Glomerular visceral epithelial cell (primary cell): ENCODE data around the gene SLC22A16.
"Not testable (repeated sequence)": the region's sequence is repeated elsewhere in the genome, so short reads cannot be mapped to it uniquely, and the experiment has no call there.

Source experiments
- DNase-seq: peaks from one replicate; pipeline ENCODE4 v3.0.0-alpha.2; 2016; ENCODE audit errors: extremely low spot score

SLC22A16 gene, protein sequence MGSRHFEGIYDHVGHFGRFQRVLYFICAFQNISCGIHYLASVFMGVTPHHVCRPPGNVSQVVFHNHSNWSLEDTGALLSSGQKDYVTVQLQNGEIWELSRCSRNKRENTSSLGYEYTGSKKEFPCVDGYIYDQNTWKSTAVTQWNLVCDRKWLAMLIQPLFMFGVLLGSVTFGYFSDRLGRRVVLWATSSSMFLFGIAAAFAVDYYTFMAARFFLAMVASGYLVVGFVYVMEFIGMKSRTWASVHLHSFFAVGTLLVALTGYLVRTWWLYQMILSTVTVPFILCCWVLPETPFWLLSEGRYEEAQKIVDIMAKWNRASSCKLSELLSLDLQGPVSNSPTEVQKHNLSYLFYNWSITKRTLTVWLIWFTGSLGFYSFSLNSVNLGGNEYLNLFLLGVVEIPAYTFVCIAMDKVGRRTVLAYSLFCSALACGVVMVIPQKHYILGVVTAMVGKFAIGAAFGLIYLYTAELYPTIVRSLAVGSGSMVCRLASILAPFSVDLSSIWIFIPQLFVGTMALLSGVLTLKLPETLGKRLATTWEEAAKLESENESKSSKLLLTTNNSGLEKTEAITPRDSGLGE

DNA sequence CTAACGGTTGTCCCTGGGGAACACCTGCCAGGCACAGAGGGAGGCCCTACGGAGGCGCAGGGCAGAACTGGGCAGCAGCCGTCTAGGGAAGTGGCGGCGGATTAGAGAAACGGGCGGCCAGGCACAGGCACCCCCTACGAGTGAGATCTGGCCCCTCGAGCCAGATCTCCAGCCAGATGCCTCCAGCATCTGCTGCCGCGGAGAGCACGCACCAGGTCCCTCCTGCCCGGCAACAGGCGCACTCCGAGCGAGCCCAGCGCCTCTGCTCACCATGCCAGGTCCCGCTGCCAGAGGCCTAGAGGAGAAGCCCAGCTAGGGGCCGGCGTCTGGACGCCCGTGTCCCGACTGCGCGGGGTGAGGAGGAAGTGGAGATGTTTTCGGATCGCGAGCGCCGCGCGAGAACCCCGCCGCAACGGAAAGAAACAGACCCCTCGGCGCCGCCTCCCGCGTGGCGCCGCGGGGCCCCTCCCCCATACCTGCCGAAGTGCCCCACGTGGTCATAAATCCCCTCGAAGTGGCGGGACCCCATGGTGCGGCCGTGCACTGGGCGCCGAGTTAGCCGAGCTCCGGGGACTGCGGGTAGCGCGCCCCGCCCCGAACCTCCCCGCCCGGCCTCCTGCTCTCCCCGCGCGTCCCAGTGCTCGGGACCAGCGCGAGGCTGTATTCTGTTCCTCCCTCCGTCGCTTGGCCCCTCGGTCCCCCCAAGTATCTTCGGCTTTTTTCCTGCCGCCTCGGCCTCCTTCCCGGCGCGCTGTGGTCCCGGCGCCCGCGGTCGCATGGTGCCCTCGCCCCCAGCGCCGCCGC lies at the start of gene SLC22A16:
TSS of gene SLC22A16 (minus strand) at position 568 of the 804 bp plus-strand sequence. CDS start at position 529, 39 bp downstream.
- DNase-seq, result no peak

DNA sequence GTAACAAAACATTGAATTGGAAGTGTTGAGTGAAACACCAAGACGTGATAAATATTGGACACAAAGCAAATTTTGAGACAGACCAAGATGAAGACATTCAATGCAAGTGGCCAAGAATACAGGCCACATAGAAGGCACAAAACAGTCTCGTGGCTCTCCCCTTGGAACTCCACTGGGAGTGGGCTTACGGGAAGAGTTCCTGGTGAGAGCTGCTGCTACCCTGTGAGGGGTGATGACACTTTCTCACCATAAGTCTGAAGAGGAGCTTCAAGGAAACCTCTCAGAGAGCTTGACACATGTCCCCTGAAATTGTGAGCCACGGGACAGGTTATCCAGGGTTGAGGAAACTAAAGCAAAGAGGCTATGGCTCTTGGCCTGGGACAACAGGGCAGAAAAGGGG lies 48.6 kb upstream of the SLC22A16 start:
- no peak for DNase-seq

- DNase-seq, result no peak
These were observed 47.9 kb upstream of the SLC22A16 start for GRCh38 chr6:110524305-110524704.

GRCh38 chr6:110523451-110524021 lies 47.1 kb upstream of the SLC22A16 start:
- DNase-seq, result no peak

GRCh38 chr6:110522427-110522826 lies 46.0 kb upstream of the SLC22A16 start:
- DNase-seq, result no peak

DNA sequence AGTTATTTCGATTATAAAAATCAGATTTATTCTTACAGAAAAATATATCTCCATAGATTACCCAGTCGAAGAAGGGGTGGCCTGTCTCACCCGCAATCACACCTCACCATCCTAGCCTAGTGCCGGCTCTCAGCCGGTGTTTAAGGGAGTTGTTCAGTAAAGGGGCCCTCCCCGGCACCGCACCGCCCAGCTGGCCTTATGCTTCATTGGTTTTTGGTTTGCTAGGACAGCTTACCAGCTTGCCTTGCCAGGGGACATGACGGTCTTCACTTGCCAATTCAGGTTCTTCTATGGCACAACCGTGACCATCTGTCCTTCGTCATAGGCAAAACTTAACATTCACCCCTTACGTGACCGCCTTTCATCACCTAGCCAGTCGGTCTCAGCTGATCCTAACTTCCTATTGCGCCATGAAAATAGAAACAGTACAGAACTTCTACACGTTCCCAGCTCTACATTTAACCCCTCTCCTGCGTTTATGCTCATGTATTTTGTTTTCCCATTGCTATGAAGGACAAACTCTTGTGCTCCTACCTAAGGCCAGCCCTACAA lies 44.7 kb upstream of the SLC22A16 start:
- DNase-seq, result no peak

DNA sequence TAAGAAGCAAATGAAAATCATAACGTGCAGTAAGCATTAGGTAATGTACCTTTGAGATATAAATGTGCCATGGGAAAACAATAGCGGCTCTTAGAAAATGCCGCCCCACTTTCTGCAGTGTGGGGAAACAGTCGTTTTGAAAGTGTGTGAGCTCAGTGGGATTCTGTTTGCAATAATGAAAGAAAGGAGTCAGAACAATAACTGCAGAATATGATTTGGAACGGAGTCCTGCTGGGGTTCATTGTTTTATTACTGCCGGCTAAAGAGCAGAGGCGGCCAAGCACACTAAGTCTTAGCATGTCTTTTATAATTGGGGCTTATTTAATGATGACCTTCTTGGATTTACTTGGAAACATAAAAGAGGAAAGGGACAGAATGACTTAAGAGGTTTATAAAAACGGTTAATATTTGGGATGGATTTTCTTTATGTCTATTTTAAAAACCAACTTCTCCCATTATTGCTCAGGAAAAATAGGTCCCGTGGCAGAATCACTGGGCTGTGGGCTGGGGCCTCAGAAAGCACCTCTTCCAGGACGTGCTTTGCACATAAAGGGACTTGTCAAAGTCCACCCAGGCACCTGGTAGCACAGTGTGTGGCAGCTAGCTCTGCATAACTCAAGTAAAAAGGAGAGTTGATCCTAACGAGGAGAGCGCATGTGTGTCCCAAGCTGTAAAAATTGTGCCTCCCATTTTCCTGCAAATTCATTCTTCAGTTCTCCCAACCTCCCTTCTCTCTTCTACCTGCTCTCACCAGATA lies 44.0 kb upstream of the SLC22A16 start:
- no peak for DNase-seq

- no peak for DNase-seq
These were observed 41.3 kb upstream of the SLC22A16 start for GRCh38 chr6:110517601-110518281.

GRCh38 chr6:110517034-110517433 lies 40.6 kb upstream of the SLC22A16 start:
- DNase-seq, result no peak

GRCh38 chr6:110514818-110515217 lies 38.4 kb upstream of the SLC22A16 start:
- no peak for DNase-seq

DNA sequence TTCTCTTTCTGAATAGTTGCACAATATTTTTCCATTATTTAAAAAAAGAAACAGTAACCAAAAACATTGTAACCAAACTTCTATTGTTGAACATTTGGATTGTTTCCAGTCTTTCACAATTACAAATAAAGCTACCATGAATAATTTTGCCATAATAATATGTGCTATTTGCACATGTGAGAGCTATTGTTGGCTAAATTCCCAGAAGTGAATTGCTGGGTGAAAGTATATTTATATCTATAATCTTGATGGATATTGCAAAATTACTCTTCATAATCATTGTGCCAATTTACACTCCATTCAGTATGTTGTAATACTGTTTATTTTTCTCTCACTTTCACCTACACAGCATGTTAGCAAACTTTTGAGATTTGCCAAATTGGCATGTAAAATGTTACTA lies 36.6 kb upstream of the SLC22A16 start:
- no peak for DNase-seq

- DNase-seq, result not testable (repeated sequence)
These were observed 36.1 kb upstream of the SLC22A16 start for GRCh38 chr6:110512549-110512948.

GRCh38 chr6:110511401-110511800 lies 35.0 kb upstream of the SLC22A16 start:
- DNase-seq, result no peak

DNA sequence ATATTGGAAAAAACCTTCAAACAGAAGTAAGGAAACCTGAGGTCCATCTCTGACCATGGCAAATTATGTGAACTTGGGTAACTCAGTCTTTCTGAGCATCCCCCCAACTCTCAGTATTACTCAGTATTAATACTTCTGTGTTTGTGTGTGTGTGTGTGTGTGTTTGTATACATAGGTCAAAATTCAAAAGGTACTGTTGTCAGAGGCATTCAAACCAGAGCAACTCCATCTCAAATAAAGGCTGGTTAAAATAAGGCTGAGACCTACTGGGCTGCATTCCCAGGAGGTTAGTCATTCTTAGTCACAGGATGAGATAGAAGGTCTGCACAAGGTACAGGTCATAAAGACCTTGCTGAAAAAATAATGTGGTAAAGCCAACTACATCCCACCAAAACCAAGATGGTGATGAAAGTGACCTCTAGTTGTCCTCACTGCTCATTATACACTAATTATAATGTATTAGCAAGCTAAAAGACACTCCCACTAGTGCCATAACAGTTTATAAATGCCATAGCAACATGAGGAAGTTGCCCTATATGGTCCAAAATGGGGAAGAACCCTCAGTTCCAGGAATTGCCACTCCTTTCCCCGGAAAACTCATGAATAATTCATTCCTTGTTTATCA lies 33.3 kb upstream of the SLC22A16 start:
- DNase-seq, result peak; percentile 80

- not testable (repeated sequence) for DNase-seq
These were observed 28.5 kb upstream of the SLC22A16 start for GRCh38 chr6:110504891-110505290.

GRCh38 chr6:110495949-110496348 lies 19.5 kb upstream of the SLC22A16 start:
- no peak for DNase-seq

GRCh38 chr6:110493253-110493800 lies 16.9 kb upstream of the SLC22A16 start:
- DNase-seq, result no peak

DNA sequence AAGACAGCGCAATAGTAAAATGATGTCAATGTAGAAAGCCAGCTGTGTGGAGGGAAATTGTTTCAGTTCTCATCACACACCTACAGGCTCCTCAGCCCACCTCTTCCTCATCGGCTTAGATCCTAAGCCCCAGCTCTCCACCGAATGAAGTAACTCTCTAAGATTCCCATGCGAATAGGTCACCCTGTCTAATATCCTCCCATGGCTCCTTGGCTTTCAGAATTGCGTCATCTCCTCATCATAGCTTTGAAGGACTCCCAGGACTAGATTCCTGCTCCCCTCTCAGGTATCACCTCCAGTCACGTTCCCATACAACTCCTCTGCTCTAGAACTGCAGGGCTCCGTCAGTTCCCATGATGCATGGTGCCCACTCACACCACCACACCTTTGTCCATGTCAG lies 16.2 kb upstream of the SLC22A16 start:
- no peak for DNase-seq

GRCh38 chr6:110491644-110492317 lies 15.4 kb upstream of the SLC22A16 start:
- no peak for DNase-seq
